ENCODE data around the gene ALPP.
"Not testable (repeated sequence)": the region's sequence is repeated elsewhere in the genome, so short reads cannot be mapped to it uniquely, and the experiment has no call there.

Gene ALPP

GRCh38 chr2:232420463-232421188 is 42.1 kb downstream of the ALPP start:
- DNase-seq (ENCODE audit: low spot score) = no peak

- DNase-seq (ENCODE audit: low spot score) = no peak
Observed at GRCh38 chr2:232421189-232421785, 42.7 kb downstream of the ALPP start.

- no peak for DNase-seq (ENCODE audit: low spot score)
Observed at GRCh38 chr2:232422051-232422450, 43.5 kb downstream of the ALPP start.

GRCh38 chr2:232422996-232423395 is 44.4 kb downstream of the ALPP start:
- DNase-seq (ENCODE audit: low spot score) = not testable (repeated sequence)

DNA sequence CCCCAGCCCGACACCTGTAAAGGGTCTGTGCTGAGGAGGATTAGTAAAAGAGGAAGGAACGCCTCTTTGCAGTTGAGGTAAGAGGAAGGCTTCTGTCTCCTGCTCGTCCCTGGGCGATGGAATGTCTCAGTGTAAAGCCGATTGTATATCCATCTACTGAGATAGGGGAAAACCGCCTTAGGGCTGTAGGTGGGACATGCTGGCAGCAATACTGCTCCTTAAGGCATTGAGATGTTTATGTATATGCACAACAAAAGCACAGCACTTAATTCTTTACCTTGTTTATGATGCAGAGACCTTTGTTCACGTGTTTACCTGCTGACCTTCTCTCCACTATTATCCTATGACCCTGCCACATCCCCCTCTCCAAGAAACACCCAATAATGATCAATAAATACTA is 44.9 kb downstream of the ALPP start:
- not testable (repeated sequence) for DNase-seq (ENCODE audit: low spot score)

DNA sequence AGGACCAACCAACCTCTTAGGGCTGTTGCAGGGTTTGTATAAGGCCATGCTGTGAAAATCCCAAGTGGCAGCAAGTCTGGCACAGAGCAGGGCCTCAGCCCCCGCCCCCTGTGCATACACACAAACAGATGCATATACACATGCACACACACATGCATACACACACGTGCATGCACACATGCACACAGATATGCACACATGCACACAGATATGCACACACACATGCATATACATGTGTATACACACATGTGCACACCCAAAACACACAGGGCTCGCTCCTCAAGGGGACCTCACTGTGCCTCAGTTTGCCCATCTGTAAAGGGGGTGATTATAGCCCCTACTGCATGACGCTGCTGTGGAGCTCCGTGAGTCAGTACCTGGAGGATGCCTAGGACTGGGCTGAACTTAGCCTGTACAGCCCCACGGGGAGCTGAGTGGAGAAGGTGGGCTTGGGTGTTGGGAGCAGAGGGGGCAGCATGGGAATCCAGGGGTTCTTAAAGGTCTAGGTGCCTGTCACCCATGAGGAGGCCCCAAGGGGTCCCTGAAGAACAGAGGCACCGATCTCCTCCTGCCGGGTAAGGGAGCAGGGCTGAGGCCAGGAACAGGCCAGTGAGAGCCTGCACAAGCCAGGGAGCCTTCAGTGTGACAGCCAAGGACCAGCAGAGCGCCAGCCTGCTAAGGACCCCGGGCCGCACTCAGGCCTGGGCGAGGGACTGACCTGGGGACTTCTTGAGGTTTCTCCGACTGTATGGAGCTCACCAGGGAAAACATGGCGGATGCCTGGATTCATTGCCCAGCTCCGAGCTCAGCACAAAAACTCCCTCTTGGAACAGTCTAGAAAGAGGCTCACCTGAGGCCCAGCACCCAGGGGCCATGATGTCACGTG is 53.4 kb downstream of the ALPP start:
- no peak for DNase-seq (ENCODE audit: low spot score)

Small RNAs within 50 kb of the gene (small RNA-seq; reads per million reads assigned to genes)
- gene AC068134.3 (0 reads per million in 2 experiments), gene AC068134.4 (0 reads per million in 2 experiments)

Data from SK-N-DZ (cell line).